HepG2 (cell line): ENCODE measurements around the gene SERPINA9. TPM values are rescaled to one million over a fixed set of nuclear protein-coding genes. Genes with fewer than 3 reads are reported as not detected.

Source experiments
- ARID3A ChIP-seq: IDR thresholded peaks from 2 replicates; pipeline ENCODE4 v1.6.1; 2012; ENCODE audit warnings: low read depth, low read length, improper control_type of control experiment
- BCL6 ChIP-seq: IDR thresholded peaks from 2 replicates; pipeline ENCODE4 v1.6.1; 2016; ENCODE audit warnings: missing genetic modification reagents, missing compliant biosample characterization
- ETV5 ChIP-seq: IDR thresholded peaks from 2 replicates; pipeline ENCODE4 v1.6.1; 2018; ENCODE audit warnings: missing biosample characterization, missing genetic modification reagents, inconsistent platforms, borderline replicate concordance
- HMGXB3 ChIP-seq: sonication (generic); formaldehyde crosslinking; IDR thresholded peaks from 2 replicates; pipeline ENCODE4 v1.4.0; 2020; ENCODE audit warnings: missing genetic modification reagents, borderline replicate concordance
- KAT2B ChIP-seq: fragments of 150-350 bp; IDR thresholded peaks from 2 replicates; pipeline ENCODE4 v1.6.1; 2014; ENCODE audit warnings: low read depth, low read length, borderline replicate concordance
- KDM3A ChIP-seq: IDR thresholded peaks from 2 replicates; pipeline ENCODE4 v1.6.1; 2018; ENCODE audit warnings: low read depth, missing compliant biosample characterization
- MTA1 ChIP-seq: sonication (generic); formaldehyde crosslinking; IDR thresholded peaks from 2 replicates; pipeline ENCODE4 v1.4.0; 2020; ENCODE audit warnings: missing genetic modification reagents, mild to moderate bottlenecking, borderline replicate concordance
- NR2F1 ChIP-seq, 2 experiments: fragments of 450-650 bp in 1 of 2; formaldehyde crosslinking in 1 of 2; IDR thresholded peaks; 2 replicates each; pipeline versions ENCODE4 v1.5.0 to v1.6.1; 2016 to 2020; ENCODE audit warnings: mild to moderate bottlenecking in 1 of 2, missing compliant biosample characterization in 1 of 2, missing genetic modification reagents in 1 of 2, moderate library complexity in 1 of 2
- RBFOX2 ChIP-seq: fragments of 200-400 bp; formaldehyde crosslinking; IDR thresholded peaks from 2 replicates; pipeline ENCODE4 v1.6.1; 2017; ENCODE audit warnings: low read depth, mild to moderate bottlenecking, low read length
- RFXAP ChIP-seq: sonication (generic); formaldehyde crosslinking; IDR thresholded peaks from 2 replicates; pipeline ENCODE4 v1.4.0; 2020; ENCODE audit warnings: missing genetic modification reagents, borderline replicate concordance
- RXRA ChIP-seq: sonication (generic); formaldehyde crosslinking; IDR thresholded peaks from 2 replicates; pipeline ENCODE4 v1.5.1; 2020; ENCODE audit warnings: missing genetic modification reagents
- TEAD3 ChIP-seq: optimal IDR thresholded peaks from 2 replicates; pipeline ENCODE3; 2016; ENCODE audit warnings: borderline replicate concordance
- TFDP2 ChIP-seq: sonication (generic); formaldehyde crosslinking; IDR thresholded peaks from 2 replicates; pipeline ENCODE4 v1.4.0; 2020; ENCODE audit warnings: missing genetic modification reagents
- ZBTB38 ChIP-seq: sonication (generic); formaldehyde crosslinking; IDR thresholded peaks from 2 replicates; pipeline ENCODE4 v1.5.1; 2020; ENCODE audit warnings: mild to moderate bottlenecking, missing genetic modification reagents
- ZBTB7A ChIP-seq: sonication (generic); formaldehyde crosslinking; IDR thresholded peaks from 2 replicates; pipeline ENCODE4 v1.8.0; 2022; ENCODE audit warnings: mild to moderate bottlenecking, missing genetic modification reagents
- ZNF431 ChIP-seq: sonication (generic); formaldehyde crosslinking; IDR thresholded peaks from 2 replicates; pipeline ENCODE4 v1.9.0; 2022; ENCODE audit warnings: missing genetic modification reagents, low read depth, mild to moderate bottlenecking, borderline replicate concordance
- ZNF432 ChIP-seq: sonication (generic); formaldehyde crosslinking; IDR thresholded peaks from 2 replicates; pipeline ENCODE4 v1.5.0; 2020; ENCODE audit warnings: missing genetic modification reagents, mild to moderate bottlenecking, borderline replicate concordance
- ZNF546 ChIP-seq: sonication (generic); formaldehyde crosslinking; conservative IDR thresholded peaks from 2 replicates; pipeline ENCODE4 v1.8.1; 2023; ENCODE audit warnings: mild to moderate bottlenecking, missing genetic modification reagents
- ZNF607 ChIP-seq: sonication (generic); formaldehyde crosslinking; IDR thresholded peaks from 2 replicates; pipeline ENCODE4 v1.5.1; 2020; ENCODE audit warnings: missing genetic modification reagents, mild to moderate bottlenecking, borderline replicate concordance
- ZSCAN25 ChIP-seq: sonication (generic); formaldehyde crosslinking; IDR thresholded peaks from 2 replicates; pipeline ENCODE4 v1.8.0; 2022; ENCODE audit warnings: mild to moderate bottlenecking, missing genetic modification reagents
- ZSCAN5A ChIP-seq: sonication (generic); formaldehyde crosslinking; IDR thresholded peaks from 2 replicates; pipeline ENCODE4 v1.8.0; 2022; ENCODE audit warnings: mild to moderate bottlenecking, missing genetic modification reagents, borderline replicate concordance
- polyA plus RNA-seq, 8 experiments: library from polyadenylated mRNA; depleted of rRNA in 3 of 8; stranded (reverse) in 7 of 8; unstranded in 1 of 8; fragments of >200 nt; fragmentation: Illumina TruSeq in 4 of 8; extraction: Trizol in 4 of 8; gene quantifications; 2 replicates each; pipeline versions ENCODE4 v1.2.1 to v1.2.3, GENCODE V29; 2011 to 2016; ENCODE audit warnings: low read depth in 4 of 8, missing spikeins in 1 of 8, mixed read lengths in 1 of 8; ENCODE audit not compliant: insufficient read depth in 1 of 8
- total RNA-seq, 5 experiments: library from RNA; depleted of rRNA; stranded (reverse); fragments of >200 nt; fragmentation: Illumina TruSeq; extraction: Trizol; gene quantifications; 2 replicates each; pipeline ENCODE4 v1.2.3, GENCODE V29; 2016; ENCODE audit warnings: low read depth in 1 of 5

Gene SERPINA9
- total and polyA plus RNA-seq, 2 of the 13 experiments (the other 11 are each of a cell fraction or from before 2014, with no cell fraction given), result 0.21 TPM; not detected in 1

GRCh38 chr14:94522115-94522724 is 46.2 kb upstream of the SERPINA9 start (continued):
- TF ChIP-seq TFDP2 (CRISPR knock-in tag), result 0 out of 2 replicates have a peak, but pooled peaks have one; percentile 44
- peak; percentile 81 for TF ChIP-seq BCL6 (CRISPR knock-in tag)
- 0 out of 2 replicates have a peak, but pooled peaks have one; percentile 70 for TF ChIP-seq ZNF607 (CRISPR knock-in tag)
- TF ChIP-seq RXRA, result peak; percentile 93; the same call in 1 of the 2 replicates
- TF ChIP-seq ZBTB38 (CRISPR knock-in tag), result 0 out of 2 replicates have a peak, but pooled peaks have one; percentile 17
- peak; percentile 95 for TF ChIP-seq ETV5 (CRISPR knock-in tag)
- TF ChIP-seq ZNF546 (CRISPR knock-in tag), result no peak
- no peak for TF ChIP-seq RBFOX2
- peak; percentile 33; the same call in 1 of the 2 replicates for TF ChIP-seq ZBTB7A (CRISPR knock-in tag)
- no peak for TF ChIP-seq ZNF432 (CRISPR knock-in tag)
- TF ChIP-seq KAT2B, result no peak
- peak; percentile 88 to 89; a peak in 3 of 4 replicates for TF ChIP-seq NR2F1 (CRISPR knock-in tag; IDR thresholded peaks at IDR 0.05)
- TF ChIP-seq TEAD3, result peak; percentile 66
- peak; percentile 74; the same call in 1 of the 2 replicates for TF ChIP-seq ZSCAN25 (CRISPR knock-in tag)
- no peak for TF ChIP-seq ZSCAN5A (CRISPR knock-in tag)
- TF ChIP-seq ZNF431, result no peak
- peak; percentile 72; the same call in 1 of the 2 replicates for TF ChIP-seq RFXAP
- TF ChIP-seq MTA1 (CRISPR knock-in tag), result peak; percentile 66; the same call in 1 of the 2 replicates
- TF ChIP-seq KDM3A (CRISPR knock-in tag), result no peak
- no peak for TF ChIP-seq ARID3A
- TF ChIP-seq HMGXB3 (CRISPR knock-in tag), result 0 out of 2 replicates have a peak, but pooled peaks have one; percentile 45
